LNCaP clone FGC (cell line): ENCODE results near the gene C6orf136.
"Not testable (repeated sequence)": the region's sequence is repeated elsewhere in the genome, so short reads cannot be mapped to it uniquely, and the experiment has no call there.

ENCODE experiments used
- DNase-seq: peaks from one replicate; pipeline ENCODE4 v3.0.0-alpha.2; 2011; ENCODE audit warnings: low read depth
- H3K4me3 ChIP-seq: 2 replicates; pipeline ENCODE4 v1.5.1; 2011; ENCODE audit warnings: mild to moderate bottlenecking, low read depth, low read length, control low read depth
- CTCF ChIP-seq: IDR thresholded peaks from 2 replicates; pipeline ENCODE4 v1.5.1; 2012; ENCODE audit warnings: mild to moderate bottlenecking; ENCODE audit not compliant: control insufficient read depth, insufficient read depth; ENCODE audit errors: extremely low read depth

The C6orf136 gene

GRCh38 chr6:30651143-30651542, 4.2 kb downstream of the C6orf136 start:
- no peak for DNase-seq
- no peak overlapping the region for H3K4me3 ChIP-seq
- TF ChIP-seq CTCF: no peak

DNA sequence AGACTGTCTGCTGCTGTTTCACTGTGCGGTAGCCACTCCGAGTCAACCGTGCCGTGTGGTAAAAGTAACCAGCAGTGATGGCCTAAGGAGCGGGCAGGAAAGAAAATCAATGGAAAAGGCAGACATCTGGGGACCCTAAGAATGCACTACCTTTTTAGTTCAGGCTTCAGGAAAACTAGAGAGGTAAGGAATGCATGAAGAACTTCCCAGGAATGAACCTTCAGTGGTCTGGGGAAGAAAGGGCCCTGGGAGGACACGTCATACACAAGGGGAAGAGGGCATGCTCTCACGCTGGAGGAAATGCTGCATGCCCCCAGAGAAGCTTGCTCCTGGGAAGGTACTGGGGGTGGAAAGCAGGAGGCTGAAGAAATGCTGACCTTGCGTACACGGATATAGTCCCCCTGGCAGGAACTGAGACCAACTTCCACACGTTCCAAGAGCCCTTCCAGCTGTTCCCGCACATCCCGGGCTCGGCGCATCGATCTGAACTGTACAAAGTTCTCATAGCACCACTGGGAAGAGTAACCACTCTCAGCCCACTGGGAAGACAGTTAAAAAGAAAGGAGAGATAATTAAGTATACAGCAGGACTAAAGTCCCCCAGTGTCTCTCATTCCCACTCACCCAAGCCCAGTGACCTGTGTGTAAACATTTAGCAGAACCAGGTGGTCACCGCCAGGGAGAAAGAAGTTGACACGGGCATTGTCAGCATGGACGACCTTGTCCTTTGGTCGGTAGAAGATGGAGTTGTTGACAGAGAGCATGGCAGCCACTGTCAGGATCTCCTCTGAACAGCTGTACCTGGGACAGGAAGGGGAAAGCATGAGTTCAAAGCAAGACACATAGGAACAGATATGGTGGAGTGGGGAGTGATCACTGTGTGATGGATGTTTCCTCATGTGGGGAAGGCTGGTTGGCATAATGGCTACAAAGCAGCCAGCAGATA, 8.1 kb downstream of the C6orf136 start:
- H3K4me3 ChIP-seq: no peak overlapping the region
- TF ChIP-seq CTCF: no peak
- no peak for DNase-seq

GRCh38 chr6:30655743-30656094, 8.8 kb downstream of the C6orf136 start:
- no peak overlapping the region for H3K4me3 ChIP-seq
- DNase-seq: no peak
- no peak for TF ChIP-seq CTCF

- no peak for TF ChIP-seq CTCF
- no peak overlapping the region for H3K4me3 ChIP-seq
- DNase-seq: no peak
Observed at GRCh38 chr6:30656513-30656912, 9.6 kb downstream of the C6orf136 start.

DNA sequence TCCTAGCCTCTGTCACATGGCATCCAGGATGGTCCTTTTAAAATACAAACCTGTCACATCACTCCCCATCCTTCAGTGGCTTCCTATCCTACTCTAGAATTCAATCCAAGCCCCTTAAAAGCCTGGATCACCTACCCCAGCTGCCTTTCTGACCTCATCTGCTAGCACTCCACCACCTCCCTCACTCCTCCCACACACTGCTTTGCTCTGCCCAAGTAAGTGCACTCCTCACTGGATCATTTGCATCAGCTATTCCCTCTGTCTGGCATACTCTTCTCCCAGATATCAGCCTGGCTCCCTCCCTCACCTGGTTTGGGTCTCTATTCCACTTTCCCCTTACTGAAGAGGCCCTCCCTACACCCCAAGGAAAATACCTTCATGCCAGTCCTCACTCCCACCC, 10.5 kb downstream of the C6orf136 start:
- no peak for TF ChIP-seq CTCF
- no peak for DNase-seq
- no peak overlapping the region for H3K4me3 ChIP-seq

DNA sequence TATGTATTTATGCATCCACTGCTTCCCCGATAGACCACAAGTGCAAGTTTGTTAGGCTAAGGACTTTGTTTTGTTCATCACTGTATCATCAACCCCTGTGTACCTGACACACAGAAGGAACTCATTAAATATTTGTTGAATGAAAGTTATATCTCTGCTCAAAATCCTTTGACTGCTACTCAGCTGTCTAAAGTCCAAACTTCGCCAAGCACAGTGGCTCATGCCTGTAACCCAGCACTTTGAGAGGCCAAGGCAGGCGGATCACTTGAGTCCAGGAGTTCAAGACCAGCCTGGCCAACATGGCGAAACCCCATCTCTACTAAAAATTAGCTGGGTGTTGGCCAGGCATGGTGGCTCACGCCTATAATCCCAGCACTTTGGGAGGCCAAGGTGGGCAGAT, 11.0 kb downstream of the C6orf136 start:
- not testable (repeated sequence) for DNase-seq, H3K4me3 ChIP-seq

DNA sequence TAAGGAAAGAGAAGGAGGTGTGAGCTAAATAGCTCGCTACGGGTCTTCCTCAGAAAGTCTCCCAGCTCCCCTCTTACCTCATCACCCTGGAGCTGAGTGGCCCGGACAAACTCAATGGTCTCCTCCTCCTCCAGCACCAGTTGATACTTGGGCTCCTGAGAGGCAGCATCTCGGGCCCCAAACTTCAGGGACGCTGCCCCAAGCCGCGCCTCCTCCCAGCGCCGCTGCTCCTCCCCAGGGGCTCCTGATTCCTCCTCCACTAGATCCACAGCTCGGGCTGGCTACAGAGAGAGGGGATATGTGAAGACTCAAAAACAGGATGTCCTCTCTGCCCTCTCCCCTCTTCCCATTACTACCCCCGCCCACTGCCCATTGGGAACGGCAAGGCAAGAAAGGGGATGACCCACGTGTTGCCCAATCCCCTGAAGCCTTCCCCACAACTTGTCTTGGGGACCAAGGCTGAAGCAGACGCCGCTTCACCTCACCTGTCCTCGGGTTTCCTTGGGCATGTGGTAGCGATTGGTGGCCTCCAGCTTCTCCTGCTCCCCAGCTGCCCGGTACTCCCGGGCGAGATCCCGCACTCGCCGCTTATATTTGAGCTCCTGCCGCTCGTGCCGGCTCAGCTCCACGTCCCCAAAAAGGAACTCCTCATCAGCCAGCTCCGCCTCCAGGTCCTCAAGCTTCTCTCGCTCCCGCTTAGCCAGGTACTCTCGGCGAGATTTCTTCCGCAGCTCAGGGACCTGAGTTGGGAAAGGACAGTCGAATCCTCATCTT, 18.2 kb downstream of the C6orf136 start:
- no peak for DNase-seq
- no peak for TF ChIP-seq CTCF
- H3K4me3 ChIP-seq: no peak overlapping the region

- not testable (repeated sequence) for H3K4me3 ChIP-seq, DNase-seq
Observed at GRCh38 chr6:30666300-30666699, 19.4 kb downstream of the C6orf136 start.
